ENCODE measurements around the gene NCOA7.

DNA sequence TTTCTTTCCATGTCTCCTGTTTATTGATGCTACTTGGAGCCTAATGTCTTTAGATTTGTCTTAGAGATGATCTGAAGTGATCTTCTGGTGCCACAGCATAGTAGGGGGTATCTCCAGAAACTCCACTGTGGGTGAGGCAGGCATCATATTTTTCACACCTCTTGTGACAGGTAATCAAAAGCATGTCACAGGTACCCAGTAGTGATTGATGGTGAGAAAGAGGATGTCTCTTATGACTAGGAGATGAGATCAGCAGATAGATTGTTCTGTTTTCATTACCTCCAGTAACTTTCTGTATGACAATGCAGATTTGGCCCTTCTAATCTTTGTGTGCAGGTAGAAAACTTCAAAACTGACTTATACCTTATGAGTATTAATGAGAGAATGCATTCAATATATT, 13.5 kb downstream of the NCOA7 start:
- TF ChIP-seq, protein P1, sequence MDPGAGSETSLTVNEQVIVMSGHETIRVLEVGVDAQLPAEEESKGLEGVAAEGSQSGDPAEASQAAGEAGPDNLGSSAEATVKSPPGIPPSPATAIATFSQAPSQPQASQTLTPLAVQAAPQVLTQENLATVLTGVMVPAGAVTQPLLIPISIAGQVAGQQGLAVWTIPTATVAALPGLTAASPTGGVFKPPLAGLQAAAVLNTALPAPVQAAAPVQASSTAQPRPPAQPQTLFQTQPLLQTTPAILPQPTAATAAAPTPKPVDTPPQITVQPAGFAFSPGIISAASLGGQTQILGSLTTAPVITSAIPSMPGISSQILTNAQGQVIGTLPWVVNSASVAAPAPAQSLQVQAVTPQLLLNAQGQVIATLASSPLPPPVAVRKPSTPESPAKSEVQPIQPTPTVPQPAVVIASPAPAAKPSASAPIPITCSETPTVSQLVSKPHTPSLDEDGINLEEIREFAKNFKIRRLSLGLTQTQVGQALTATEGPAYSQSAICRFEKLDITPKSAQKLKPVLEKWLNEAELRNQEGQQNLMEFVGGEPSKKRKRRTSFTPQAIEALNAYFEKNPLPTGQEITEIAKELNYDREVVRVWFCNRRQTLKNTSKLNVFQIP (CRISPR knock-in tag; IDR thresholded peaks at IDR 0.05; ENCODE audit: borderline replicate concordance, low read depth): no peak
- TF ChIP-seq ISL1 (CRISPR knock-in tag; IDR thresholded peaks at IDR 0.05) (no peak), TCF4 (CRISPR knock-in tag; IDR thresholded peaks at IDR 0.05; ENCODE audit: borderline replicate concordance) (no peak), ZFP3 (CRISPR knock-in tag; IDR thresholded peaks at IDR 0.05) (no peak), ZNF70 (CRISPR knock-in tag; IDR thresholded peaks at IDR 0.05) (no peak), OSR1 (CRISPR knock-in tag; IDR thresholded peaks at IDR 0.05) (no peak), CSDC2 (CRISPR knock-in tag; IDR thresholded peaks at IDR 0.05) (no peak), SNAI2 (CRISPR knock-in tag; IDR thresholded peaks at IDR 0.05) (no peak)
- TF ChIP-seq, protein P2, sequence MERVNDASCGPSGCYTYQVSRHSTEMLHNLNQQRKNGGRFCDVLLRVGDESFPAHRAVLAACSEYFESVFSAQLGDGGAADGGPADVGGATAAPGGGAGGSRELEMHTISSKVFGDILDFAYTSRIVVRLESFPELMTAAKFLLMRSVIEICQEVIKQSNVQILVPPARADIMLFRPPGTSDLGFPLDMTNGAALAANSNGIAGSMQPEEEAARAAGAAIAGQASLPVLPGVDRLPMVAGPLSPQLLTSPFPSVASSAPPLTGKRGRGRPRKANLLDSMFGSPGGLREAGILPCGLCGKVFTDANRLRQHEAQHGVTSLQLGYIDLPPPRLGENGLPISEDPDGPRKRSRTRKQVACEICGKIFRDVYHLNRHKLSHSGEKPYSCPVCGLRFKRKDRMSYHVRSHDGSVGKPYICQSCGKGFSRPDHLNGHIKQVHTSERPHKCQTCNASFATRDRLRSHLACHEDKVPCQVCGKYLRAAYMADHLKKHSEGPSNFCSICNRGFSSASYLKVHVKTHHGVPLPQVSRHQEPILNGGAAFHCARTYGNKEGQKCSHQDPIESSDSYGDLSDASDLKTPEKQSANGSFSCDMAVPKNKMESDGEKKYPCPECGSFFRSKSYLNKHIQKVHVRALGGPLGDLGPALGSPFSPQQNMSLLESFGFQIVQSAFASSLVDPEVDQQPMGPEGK (CRISPR knock-in tag; IDR thresholded peaks at IDR 0.05; ENCODE audit: borderline replicate concordance): no peak
- TF ChIP-seq, protein P3, sequence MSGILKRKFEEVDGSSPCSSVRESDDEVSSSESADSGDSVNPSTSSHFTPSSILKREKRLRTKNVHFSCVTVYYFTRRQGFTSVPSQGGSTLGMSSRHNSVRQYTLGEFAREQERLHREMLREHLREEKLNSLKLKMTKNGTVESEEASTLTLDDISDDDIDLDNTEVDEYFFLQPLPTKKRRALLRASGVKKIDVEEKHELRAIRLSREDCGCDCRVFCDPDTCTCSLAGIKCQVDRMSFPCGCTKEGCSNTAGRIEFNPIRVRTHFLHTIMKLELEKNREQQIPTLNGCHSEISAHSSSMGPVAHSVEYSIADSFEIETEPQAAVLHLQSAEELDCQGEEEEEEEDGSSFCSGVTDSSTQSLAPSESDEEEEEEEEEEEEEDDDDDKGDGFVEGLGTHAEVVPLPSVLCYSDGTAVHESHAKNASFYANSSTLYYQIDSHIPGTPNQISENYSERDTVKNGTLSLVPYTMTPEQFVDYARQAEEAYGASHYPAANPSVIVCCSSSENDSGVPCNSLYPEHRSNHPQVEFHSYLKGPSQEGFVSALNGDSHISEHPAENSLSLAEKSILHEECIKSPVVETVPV (CRISPR knock-in tag; IDR thresholded peaks at IDR 0.05): no peak
